Astrocyte (in vitro differentiated cells and primary cell): ENCODE measurements around the gene TNFRSF4. TPM values are rescaled to one million over a fixed set of nuclear protein-coding genes. Genes with fewer than 3 reads are reported as not detected.

ENCODE experiments used
- DNase-seq: peaks from one replicate; pipeline ENCODE4 v3.0.0-alpha.2; 2010; ENCODE audit warnings: low read depth
- FAIRE-seq: peaks from 2 replicates; lab custom pipeline; 2011; peaks lifted over from hg19 to GRCh38; lab: Jason Lieb, UNC
- H2AFZ ChIP-seq: 2 replicates; pipeline ENCODE4 v1.6.0; 2012; ENCODE audit warnings: low read depth, low read length, inconsistent platforms
- H3K27ac ChIP-seq: 2 replicates; pipeline ENCODE4 v1.5.1; 2011; ENCODE audit warnings: low read depth, low read length, inconsistent platforms
- H3K27me3 ChIP-seq: 2 replicates; pipeline ENCODE4 v1.6.0; 2011; ENCODE audit warnings: low read length, inconsistent platforms; ENCODE audit not compliant: insufficient read depth
- H3K36me3 ChIP-seq: 2 replicates; pipeline ENCODE4 v1.5.1; 2011; ENCODE audit warnings: low read length, inconsistent platforms; ENCODE audit not compliant: insufficient read depth
- H3K4me1 ChIP-seq: 2 replicates; pipeline ENCODE4 v1.5.1; 2011; ENCODE audit warnings: low read length, inconsistent platforms; ENCODE audit not compliant: insufficient read depth
- H3K4me2 ChIP-seq: 2 replicates; pipeline ENCODE4 v1.6.0; 2012; ENCODE audit warnings: low read length, inconsistent platforms
- H3K4me3 ChIP-seq: 2 replicates; pipeline ENCODE4 v1.5.1; 2011; ENCODE audit warnings: low read depth, mild to moderate bottlenecking, low read length, inconsistent platforms; ENCODE audit not compliant: insufficient read depth
- H3K79me2 ChIP-seq: 2 replicates; pipeline ENCODE4 v1.6.0; 2012; ENCODE audit warnings: mild to moderate bottlenecking, low read length, inconsistent platforms; ENCODE audit not compliant: insufficient read depth
- H3K9ac ChIP-seq: 2 replicates; pipeline ENCODE4 v1.6.0; 2012; ENCODE audit warnings: mild to moderate bottlenecking, low read length, inconsistent platforms
- H3K9me3 ChIP-seq: 2 replicates; pipeline ENCODE4 v1.5.1; 2012; ENCODE audit warnings: low read depth, mild to moderate bottlenecking, low read length, inconsistent platforms; ENCODE audit not compliant: insufficient read depth
- H4K20me1 ChIP-seq: 2 replicates; pipeline ENCODE4 v1.6.0; 2012; ENCODE audit warnings: low read length, inconsistent platforms; ENCODE audit not compliant: insufficient read depth
- H3K27ac Mint-ChIP-seq: one replicate; pipeline ENCODE4 v1.8.0; 2021; ENCODE audit warnings: mild to moderate bottlenecking, mixed read lengths; ENCODE audit not compliant: unreplicated experiment
- H3K27me3 Mint-ChIP-seq: one replicate; pipeline ENCODE4 v1.8.0; 2021; ENCODE audit warnings: low read depth, mixed read lengths; ENCODE audit not compliant: unreplicated experiment
- H3K36me3 Mint-ChIP-seq: one replicate; pipeline ENCODE4 v1.8.0; 2021; ENCODE audit warnings: low read depth, mixed read lengths; ENCODE audit not compliant: unreplicated experiment
- H3K4me1 Mint-ChIP-seq: one replicate; pipeline ENCODE4 v1.8.0; 2021; ENCODE audit warnings: low read depth, mixed read lengths; ENCODE audit not compliant: unreplicated experiment
- H3K4me3 Mint-ChIP-seq: one replicate; pipeline ENCODE4 v1.8.0; 2021; ENCODE audit warnings: mild to moderate bottlenecking, moderate library complexity, mixed read lengths; ENCODE audit not compliant: unreplicated experiment
- H3K9me3 Mint-ChIP-seq: one replicate; pipeline ENCODE4 v1.8.0; 2021; ENCODE audit warnings: mild to moderate bottlenecking, mixed read lengths; ENCODE audit not compliant: unreplicated experiment
- EZH2 ChIP-seq: IDR thresholded peaks from 2 replicates; pipeline ENCODE4 v1.6.1; 2012; ENCODE audit warnings: mild to moderate bottlenecking, low read length, inconsistent platforms; ENCODE audit not compliant: insufficient read depth
- total RNA-seq: library from RNA; stranded (reverse); gene quantifications from 2 replicates; pipeline ENCODE4 v1.2.1, GENCODE V29; 2021
- TF ChIP-seq, protein P1 (sequence below): IDR thresholded peaks from 2 replicates; pipeline ENCODE4 v1.5.1; 2011; ENCODE audit warnings: low read depth, mild to moderate bottlenecking, inconsistent platforms, low read length, moderate library complexity; ENCODE audit not compliant: insufficient read depth

Gene TNFRSF4
- total RNA-seq, 1 donor from 2014 or later, result 0.41 TPM

DNA sequence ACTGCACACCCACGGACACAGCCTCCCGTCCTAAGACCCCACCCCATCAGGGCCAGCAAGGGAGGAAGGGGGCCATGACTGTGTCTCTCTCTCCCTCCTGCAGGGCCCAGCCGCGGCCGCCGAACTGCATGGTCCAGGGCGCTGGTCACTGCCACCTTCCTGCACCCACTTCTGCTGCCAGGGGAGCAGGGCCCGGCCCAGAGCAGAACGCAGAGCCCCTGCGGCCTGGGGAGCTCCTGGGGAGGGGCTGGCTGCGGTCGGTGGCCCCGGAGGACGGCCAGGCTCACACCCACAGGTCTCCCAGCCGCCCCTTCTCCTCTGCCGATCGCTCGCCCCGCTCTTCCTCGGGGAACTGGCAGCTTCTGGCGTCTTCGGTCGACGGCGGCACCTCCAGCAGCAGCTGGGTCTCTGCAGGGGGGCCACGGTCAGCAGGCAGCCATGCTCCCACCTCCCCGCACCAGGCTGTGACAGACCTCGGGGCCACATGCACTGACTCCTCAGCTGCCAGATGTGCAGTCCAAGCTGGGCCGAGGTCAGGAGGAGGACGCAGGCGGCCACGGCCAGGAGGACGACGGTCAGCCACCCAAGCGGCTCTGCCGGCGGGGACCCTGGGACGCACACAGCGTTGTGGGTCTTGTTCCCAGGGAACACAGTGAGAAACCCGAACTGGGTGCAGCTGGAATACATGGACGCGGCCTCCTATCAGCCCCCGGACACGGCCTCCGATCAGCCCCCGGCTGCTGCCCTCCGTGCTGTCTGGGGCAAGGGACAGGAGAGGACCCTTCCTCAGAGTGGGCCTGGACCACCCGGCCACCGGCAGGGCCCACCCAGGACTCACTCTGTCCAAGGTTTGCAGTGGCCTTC, 10.2 kb downstream of the TNFRSF4 start:
- DNase-seq (no peak), FAIRE-seq (no peak)
- Histone ChIP-seq H3K4me2 (no peak overlapping the region), H2AFZ (no peak overlapping the region), H3K9me3 (no peaks in the 10 kb centered on the region), H3K9ac (no peak overlapping the region), H3K4me3 (no peak overlapping the region), H3K27me3 (peaks cover 3% of the 10 kb centered on the region), H3K4me1 (peaks cover 22% of the 10 kb centered on the region), H3K36me3 (no peaks in the 10 kb centered on the region), H3K27ac (no peak overlapping the region), H3K79me2 (no peaks in the 10 kb centered on the region), H4K20me1 (no peaks in the 10 kb centered on the region)
- Mint-ChIP-seq H3K27ac (no peak overlapping the region), H3K4me3 (no peak overlapping the region), H3K4me1 (peaks cover 3% of the 10 kb centered on the region), H3K36me3 (no peaks in the 10 kb centered on the region), H3K27me3 (peaks cover 6% of the 10 kb centered on the region), H3K9me3 (no peaks in the 10 kb centered on the region)
- TF ChIP-seq, protein P1, sequence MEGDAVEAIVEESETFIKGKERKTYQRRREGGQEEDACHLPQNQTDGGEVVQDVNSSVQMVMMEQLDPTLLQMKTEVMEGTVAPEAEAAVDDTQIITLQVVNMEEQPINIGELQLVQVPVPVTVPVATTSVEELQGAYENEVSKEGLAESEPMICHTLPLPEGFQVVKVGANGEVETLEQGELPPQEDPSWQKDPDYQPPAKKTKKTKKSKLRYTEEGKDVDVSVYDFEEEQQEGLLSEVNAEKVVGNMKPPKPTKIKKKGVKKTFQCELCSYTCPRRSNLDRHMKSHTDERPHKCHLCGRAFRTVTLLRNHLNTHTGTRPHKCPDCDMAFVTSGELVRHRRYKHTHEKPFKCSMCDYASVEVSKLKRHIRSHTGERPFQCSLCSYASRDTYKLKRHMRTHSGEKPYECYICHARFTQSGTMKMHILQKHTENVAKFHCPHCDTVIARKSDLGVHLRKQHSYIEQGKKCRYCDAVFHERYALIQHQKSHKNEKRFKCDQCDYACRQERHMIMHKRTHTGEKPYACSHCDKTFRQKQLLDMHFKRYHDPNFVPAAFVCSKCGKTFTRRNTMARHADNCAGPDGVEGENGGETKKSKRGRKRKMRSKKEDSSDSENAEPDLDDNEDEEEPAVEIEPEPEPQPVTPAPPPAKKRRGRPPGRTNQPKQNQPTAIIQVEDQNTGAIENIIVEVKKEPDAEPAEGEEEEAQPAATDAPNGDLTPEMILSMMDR, result no peak
- no peak for TF ChIP-seq EZH2

DNA sequence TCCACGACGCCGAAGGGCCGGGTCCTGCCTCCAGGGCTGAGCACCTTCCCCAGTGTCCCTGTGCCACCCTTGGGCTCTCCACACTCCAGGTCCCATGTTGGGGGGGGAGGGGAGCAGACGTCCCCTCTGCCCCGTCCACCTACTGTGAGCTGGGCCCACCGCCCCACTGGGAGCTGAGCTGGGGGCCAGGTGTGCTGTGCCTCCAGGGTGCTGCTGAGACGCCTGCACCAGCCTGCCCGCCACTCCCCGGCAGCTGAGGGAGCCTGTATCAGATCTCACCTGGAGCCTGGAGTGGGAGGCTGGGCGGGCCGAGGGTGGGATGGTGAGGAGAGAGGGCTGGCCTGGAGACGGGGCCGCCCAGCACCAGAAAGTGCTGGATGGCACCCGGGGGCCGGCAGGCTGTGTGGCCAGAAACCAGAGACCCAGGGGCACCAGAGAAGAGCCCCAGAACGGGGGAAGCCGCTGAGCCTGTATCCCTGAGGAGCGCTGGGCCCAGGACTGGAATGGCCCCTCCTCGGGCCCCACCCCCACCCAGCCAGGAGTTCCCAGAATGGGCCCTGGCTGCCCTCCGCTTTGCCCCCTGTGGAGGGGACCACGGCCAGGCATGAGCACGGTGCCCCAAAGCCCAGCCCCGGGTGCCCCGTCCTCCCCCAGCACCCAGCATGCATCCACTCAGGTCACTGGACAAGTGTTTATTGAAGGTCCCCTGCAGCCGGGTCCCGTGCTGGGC, 11.0 kb downstream of the TNFRSF4 start:
- H3K36me3 ChIP-seq, result no peaks in the 10 kb centered on the region
- H3K27ac ChIP-seq, result no peak overlapping the region
- H3K4me3 ChIP-seq, result no peak overlapping the region
- peaks cover 14% of the 10 kb centered on the region for H3K4me1 ChIP-seq
- no peaks in the 10 kb centered on the region for H3K4me1 Mint-ChIP-seq
- H3K4me3 Mint-ChIP-seq, result no peak overlapping the region
- no peak overlapping the region for H3K4me2 ChIP-seq
- no peak overlapping the region for H2AFZ ChIP-seq
- no peaks in the 10 kb centered on the region for H3K9me3 ChIP-seq
- H3K9ac ChIP-seq, result no peak overlapping the region
- H3K27me3 Mint-ChIP-seq, result peaks cover 6% of the 10 kb centered on the region
- TF ChIP-seq, protein P1, result no peak
- no peak for TF ChIP-seq EZH2
- no peaks in the 10 kb centered on the region for H3K79me2 ChIP-seq
- H3K27me3 ChIP-seq, result peaks cover 3% of the 10 kb centered on the region
- no peak overlapping the region for H3K27ac Mint-ChIP-seq
- no peaks in the 10 kb centered on the region for H3K36me3 Mint-ChIP-seq
- DNase-seq (no peak), FAIRE-seq (no peak)
- no peaks in the 10 kb centered on the region for H3K9me3 Mint-ChIP-seq
- no peaks in the 10 kb centered on the region for H4K20me1 ChIP-seq
